A549 (cell line): ENCODE results near the gene TPCN1. TPM values are rescaled to one million over a fixed set of nuclear protein-coding genes. Genes with fewer than 3 reads are reported as not detected.

ENCODE experiments used
- ATAC-seq, 2 experiments: fragments of 200-7000 bp in 1 of 2; fragments of >200 bp in 1 of 2; cut with Nextera tagmentation in 1 of 2; cut with Tn5 transposase in 1 of 2; 3 replicates each; pipeline versions ENCODE4 v1.8.0 to v1.9.1; 2018 to 2020; ENCODE audit warnings: mild to moderate bottlenecking in 1 of 2, moderate library complexity in 1 of 2
- CTCF ChIA-PET: fragments of 300-600 bp; sonication (Branson Sonifier 250); formaldehyde crosslinking; extraction: SDS; loops from one replicate; lab custom pipeline; 2021; ENCODE audit warnings: antibody characterized with exemption, inconsistent platforms; lab: Yijun Ruan, JAX
- POLR2A ChIA-PET: fragments of 350-600 bp; formaldehyde crosslinking; extraction: SDS; loops from one replicate; lab custom pipeline; 2021; ENCODE audit warnings: antibody characterized with exemption, inconsistent platforms; lab: Yijun Ruan, JAX
- DNase-seq, 2 experiments: peaks; one replicate each; pipeline versions ENCODE4 v3.0.0 to v3.0.0-alpha.2; 2011 to 2016; ENCODE audit warnings: low read depth in 1 of 2, low spot score in 1 of 2
- FAIRE-seq: peaks from 2 replicates; lab custom pipeline; 2011; peaks lifted over from hg19 to GRCh38; lab: Jason Lieb, UNC
- H3K27ac ChIP-seq, 2 experiments: fragments of >200 bp; sonication (Bioruptor Twin); formaldehyde crosslinking; 3 replicates each; pipeline ENCODE4 v1.5.1; 2016 to 2017
- H3K4me1 ChIP-seq: fragments of >200 bp; sonication (Bioruptor Twin); formaldehyde crosslinking; 3 replicates; pipeline ENCODE4 v1.6.1; 2016
- H3K4me2 ChIP-seq: fragments of >200 bp; sonication (Bioruptor Twin); formaldehyde crosslinking; 3 replicates; pipeline ENCODE4 v1.6.1; 2016
- H3K4me3 ChIP-seq: fragments of >200 bp; sonication (Bioruptor Twin); formaldehyde crosslinking; 3 replicates; pipeline ENCODE4 v1.5.1; 2016
- H3K9me3 ChIP-seq: fragments of >200 bp; sonication (Bioruptor Twin); formaldehyde crosslinking; 3 replicates; pipeline ENCODE4 v1.6.1; 2016
- BCL3 ChIP-seq: fragments of >200 bp; sonication (Bioruptor Twin); formaldehyde crosslinking; IDR thresholded peaks from 3 replicates; pipeline ENCODE4 v1.6.1; 2016
- BHLHE40 ChIP-seq: IDR thresholded peaks from 2 replicates; pipeline ENCODE4 v1.6.1; 2012; ENCODE audit warnings: low read depth, low read length, inconsistent platforms
- CBX2 ChIP-seq: fragments of 200-600 bp; sonication (generic); IDR thresholded peaks from 2 replicates; pipeline ENCODE4 v1.6.1; 2016; ENCODE audit warnings: low read depth, mild to moderate bottlenecking, borderline replicate concordance
- CHD4 ChIP-seq: fragments of 200-600 bp; sonication (generic); IDR thresholded peaks from 2 replicates; pipeline ENCODE4 v1.6.1; 2016; ENCODE audit warnings: antibody characterized with exemption, mild to moderate bottlenecking, borderline replicate concordance
- CTCF ChIP-seq: fragments of >200 bp; sonication (Bioruptor Twin); formaldehyde crosslinking; IDR thresholded peaks from 3 replicates; pipeline ENCODE4 v1.5.1; 2016
- EP300 ChIP-seq, 2 experiments: fragments of >200 bp; sonication (Bioruptor Twin); formaldehyde crosslinking; IDR thresholded peaks; 2 replicates in 1 of 2; 3 replicates in 1 of 2; pipeline ENCODE4 v1.6.1; 2016 to 2017
- ESRRA ChIP-seq: fragments of 150-350 bp; IDR thresholded peaks from 2 replicates; pipeline ENCODE4 v1.6.1; 2014; ENCODE audit warnings: mild to moderate bottlenecking, low read length, borderline replicate concordance
- FOSB ChIP-seq: fragments of 250-450 bp; sonication (Bioruptor Pico); IDR thresholded peaks from 2 replicates; pipeline ENCODE4 v1.5.0; 2020; ENCODE audit warnings: mild to moderate bottlenecking, moderate library complexity
- FOXS1 ChIP-seq: fragments of 250-450 bp; sonication (Bioruptor Pico); IDR thresholded peaks from 2 replicates; pipeline ENCODE4 v1.5.0; 2020; ENCODE audit warnings: mild to moderate bottlenecking, moderate library complexity
- HEYL ChIP-seq: fragments of 250-450 bp; sonication (Bioruptor Pico); IDR thresholded peaks from 2 replicates; pipeline ENCODE4 v1.8.0; 2021; ENCODE audit warnings: mild to moderate bottlenecking, moderate library complexity
- KDM1A ChIP-seq: fragments of 200-600 bp; sonication (generic); IDR thresholded peaks from 2 replicates; pipeline ENCODE4 v1.6.1; 2016; ENCODE audit warnings: low read depth, mild to moderate bottlenecking
- KDM5A ChIP-seq: fragments of 200-600 bp; sonication (generic); IDR thresholded peaks from 2 replicates; pipeline ENCODE4 v1.6.1; 2016; ENCODE audit warnings: antibody characterized with exemption, mild to moderate bottlenecking
- MAZ ChIP-seq: fragments of 150-350 bp; IDR thresholded peaks from 2 replicates; pipeline ENCODE4 v1.6.1; 2014; ENCODE audit warnings: antibody characterized with exemption, low read depth, low read length, borderline replicate concordance
- MYC ChIP-seq: IDR thresholded peaks from 2 replicates; pipeline ENCODE4 v1.6.1; 2012; ENCODE audit warnings: mild to moderate bottlenecking, inconsistent platforms, low read length, improper control_type of control experiment, borderline replicate concordance
- NR3C1 ChIP-seq: fragments of >200 bp; sonication (Bioruptor Twin); formaldehyde crosslinking; IDR thresholded peaks from 3 replicates; pipeline ENCODE4 v1.6.1; 2017
- PHF8 ChIP-seq: fragments of 200-600 bp; sonication (generic); IDR thresholded peaks from 2 replicates; pipeline ENCODE4 v1.6.1; 2016; ENCODE audit warnings: low read depth, mild to moderate bottlenecking, antibody characterized with exemption, moderate library complexity, borderline replicate concordance
- RAD21 ChIP-seq, 2 experiments: fragments of >200 bp in 1 of 2; sonication (Bioruptor Twin) in 1 of 2; formaldehyde crosslinking in 1 of 2; IDR thresholded peaks in 1 of 2; conservative IDR thresholded peaks in 1 of 2; 2 replicates in 1 of 2; 3 replicates in 1 of 2; pipeline ENCODE4 v1.6.1; 2012 to 2018; ENCODE audit warnings: inconsistent platforms in 1 of 2
- RARB ChIP-seq: fragments of 250-450 bp; sonication (Bioruptor Pico); IDR thresholded peaks from 2 replicates; pipeline ENCODE4 v1.8.0; 2021; ENCODE audit warnings: mild to moderate bottlenecking, moderate library complexity
- RCOR1 ChIP-seq: fragments of 150-350 bp; IDR thresholded peaks from 2 replicates; pipeline ENCODE4 v1.6.1; 2014; ENCODE audit warnings: antibody characterized with exemption, low read length, low read depth
- RFX5 ChIP-seq: fragments of 450-650 bp; IDR thresholded peaks from 2 replicates; pipeline ENCODE4 v1.7.1; 2014; ENCODE audit warnings: antibody characterized with exemption, mild to moderate bottlenecking, moderate library complexity
- RNF2 ChIP-seq: fragments of 200-600 bp; sonication (generic); IDR thresholded peaks from 2 replicates; pipeline ENCODE4 v1.6.1; 2016; ENCODE audit warnings: low read depth, mild to moderate bottlenecking, antibody characterized with exemption, moderate library complexity, borderline replicate concordance
- TP53 ChIP-seq: fragments of 250-450 bp; sonication (Bioruptor Pico); IDR thresholded peaks from 2 replicates; pipeline ENCODE4 v1.5.0; 2021; ENCODE audit warnings: mild to moderate bottlenecking, moderate library complexity
- ZC3H11A ChIP-seq: fragments of 450-650 bp; IDR thresholded peaks from 2 replicates; pipeline ENCODE4 v1.6.1; 2014; ENCODE audit warnings: antibody characterized with exemption, mild to moderate bottlenecking
- ZFP36 ChIP-seq: fragments of 450-650 bp; IDR thresholded peaks from 2 replicates; pipeline ENCODE4 v1.6.1; 2014; ENCODE audit warnings: borderline replicate concordance; ENCODE audit not compliant: partially characterized antibody
- ZNF302 ChIP-seq: fragments of 250-450 bp; sonication (Bioruptor Pico); IDR thresholded peaks from 2 replicates; pipeline ENCODE4 v1.9.0; 2021; ENCODE audit warnings: inconsistent platforms, mild to moderate bottlenecking, moderate library complexity
- ZSCAN20 ChIP-seq: fragments of 250-450 bp; sonication (Bioruptor Pico); IDR thresholded peaks from 2 replicates; pipeline ENCODE4 v1.8.0; 2022; ENCODE audit warnings: mild to moderate bottlenecking, moderate library complexity
- WGBS: methylation state at CpG from one replicate; pipeline ENCODE4 v1.1.6; 2017; ENCODE audit errors: missing lambda C conversion rate; 5-methylcytosine and 5-hydroxymethylcytosine counted together
- polyA plus RNA-seq, 4 experiments: library from polyadenylated mRNA; depleted of rRNA in 3 of 4; stranded (reverse); fragments of >200 nt; fragmentation: RNase III in 1 of 4; extraction: RNeasy Plus Mini Kit Qiagen cat#74134 plus additional on column Dnase treatment in 1 of 4; gene quantifications; 2 replicates in 3 of 4; 3 replicates in 1 of 4; pipeline ENCODE4 v1.2.3, GENCODE V29; 2011 to 2017
- TF ChIP-seq, protein P1 (sequence below): IDR thresholded peaks from 2 replicates; pipeline ENCODE4 v1.6.1; 2012
- TF ChIP-seq, protein P2 (sequence below): fragments of >200 bp; sonication (Bioruptor Twin); formaldehyde crosslinking; IDR thresholded peaks from 2 replicates; pipeline ENCODE4 v1.6.1; 2016

Gene TPCN1
- polyA plus RNA-seq, 2 of the 4 experiments (the other 2 are of a cell fraction) = 21.9 to 24.1 TPM

GRCh38 chr12:113274848-113275247 is 53.6 kb downstream of the TPCN1 start:
- DNase-seq = no peak
- ATAC-seq = no peak
- 95% methylated on average over 8 of the region's 8 CpGs for WGBS
- no peak overlapping the region for H3K4me2 ChIP-seq
- FAIRE-seq = no peak
- no peak for TF ChIP-seq FOSB (CRISPR knock-in tag)
- TF ChIP-seq PHF8 = no peak
- no peak for TF ChIP-seq ZSCAN20
- TF ChIP-seq, all 56 proteins: peak for 0
- POLR2A ChIA-PET = no interaction called here
- Histone ChIP-seq H3K4me1 (peaks cover 3% of the 10 kb centered on the region; the same call in 1 of the 3 replicates), H3K9me3 (no peaks in the 10 kb centered on the region), H3K27ac (no peak overlapping the region), H3K4me3 (no peak overlapping the region)
- CTCF ChIA-PET = no interaction called here

- no peak for FAIRE-seq
- no peaks in the 10 kb centered on the region for H3K9me3 ChIP-seq
- no peak overlapping the region for H3K4me3 ChIP-seq
- TF ChIP-seq ZC3H11A (no peak), ESRRA (no peak), BHLHE40 (no peak), TP53 (CRISPR knock-in tag) (no peak), RAD21 (conservative IDR thresholded peaks at IDR 0.05 in 1 of 2, IDR thresholded peaks at IDR 0.05 in 1 of 2) (no peak), KDM1A (no peak)
- TF ChIP-seq, protein P1, sequence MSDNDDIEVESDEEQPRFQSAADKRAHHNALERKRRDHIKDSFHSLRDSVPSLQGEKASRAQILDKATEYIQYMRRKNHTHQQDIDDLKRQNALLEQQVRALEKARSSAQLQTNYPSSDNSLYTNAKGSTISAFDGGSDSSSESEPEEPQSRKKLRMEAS = no peak
- TF ChIP-seq, protein P2, sequence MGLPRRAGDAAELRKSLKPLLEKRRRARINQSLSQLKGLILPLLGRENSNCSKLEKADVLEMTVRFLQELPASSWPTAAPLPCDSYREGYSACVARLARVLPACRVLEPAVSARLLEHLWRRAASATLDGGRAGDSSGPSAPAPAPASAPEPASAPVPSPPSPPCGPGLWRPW = no peak
- no peak overlapping the region for H3K27ac ChIP-seq
- DNase-seq = no peak
- ChIA-PET CTCF (interaction anchor here (1.3 kb wide), 1 partner anchor 17 kb away, joined by 4 read pairs; no protein-coding TSS in a partner anchor), POLR2A (no interaction called here)
- H3K4me2 ChIP-seq = no peak overlapping the region
- peaks cover 3% of the 10 kb centered on the region; the same call in 1 of the 3 replicates for H3K4me1 ChIP-seq
- no peak for ATAC-seq
- WGBS = 85% methylated on average over 8 of the region's 8 CpGs
Observed at GRCh38 chr12:113276306-113276705, 55.0 kb downstream of the TPCN1 start.

DNA sequence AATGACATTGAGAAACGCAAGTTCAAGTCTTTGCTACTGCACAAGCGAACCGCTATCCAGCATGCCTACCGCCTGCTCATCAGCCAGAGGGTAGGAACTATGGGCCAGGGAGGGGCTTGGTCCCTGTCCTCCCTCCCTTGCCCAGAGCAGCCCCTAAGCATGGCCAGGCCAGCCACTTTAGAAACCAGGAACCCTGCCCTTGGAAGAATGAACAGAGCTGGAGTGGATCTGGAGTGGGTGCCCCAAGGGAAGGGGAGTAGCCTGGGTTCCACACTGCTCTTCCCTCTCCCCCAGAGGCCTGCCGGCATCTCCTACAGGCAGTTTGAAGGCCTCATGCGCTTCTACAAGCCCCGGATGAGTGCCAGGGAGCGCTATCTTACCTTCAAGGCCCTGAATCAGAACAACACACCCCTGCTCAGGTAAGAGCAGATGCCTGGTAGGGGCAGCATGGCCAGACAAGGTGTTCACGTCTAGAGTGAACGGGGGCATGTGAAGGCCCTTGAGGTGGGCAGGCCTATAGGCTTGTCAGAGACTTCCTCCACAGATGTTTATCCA is 55.8 kb downstream of the TPCN1 start:
- DNase-seq (no peak), ATAC-seq (no peak; a peak in 1 of 6 replicates), FAIRE-seq (no peak)
- TF ChIP-seq FOXS1 (CRISPR knock-in tag) (no peak), CHD4 (no peak), HEYL (CRISPR knock-in tag) (no peak), EP300 (IDR thresholded peaks at IDR 0.05) (no peak), MAZ (no peak), ZNF302 (CRISPR knock-in tag) (no peak), NR3C1 (no peak), ZFP36 (no peak), ZSCAN20 (no peak), KDM5A (no peak), RFX5 (no peak), RCOR1 (no peak), PHF8 (no peak), RNF2 (no peak), RARB (CRISPR knock-in tag) (no peak), CBX2 (no peak), BCL3 (no peak), CTCF (no peak), MYC (no peak)
- ChIA-PET POLR2A (no interaction called here), CTCF (interaction anchor here (0.9 to 1.3 kb wide), 2 partner anchors 8 to 17 kb away, joined by 4 read pairs; no protein-coding TSS in a partner anchor)
- Histone ChIP-seq H3K9me3 (no peaks in the 10 kb centered on the region), H3K4me2 (no peak overlapping the region), H3K4me3 (no peak overlapping the region), H3K27ac (no peak overlapping the region), H3K4me1 (no peaks in the 10 kb centered on the region; the same call in 2 of the 3 replicates)
- 90% methylated on average over 9 of the region's 10 CpGs for WGBS
